ENCODE measurements around the gene CXCL13. TPM values are rescaled to one million over a fixed set of nuclear protein-coding genes. Genes with fewer than 3 reads are reported as not detected.
"Not testable (repeated sequence)": the region's sequence is repeated elsewhere in the genome, so short reads cannot be mapped to it uniquely, and the experiment has no call there.

The CXCL13 gene
- total RNA-seq, 1 donor from 2014 or later: not detected

GRCh38 chr4:77635876-77636275 is 30.3 kb downstream of the CXCL13 start:
- H3K27me3 Mint-ChIP-seq (ENCODE audit: insufficient read depth, low read depth): peaks cover 4% of the 10 kb centered on the region

GRCh38 chr4:77636902-77637301 is 31.3 kb downstream of the CXCL13 start:
- Mint-ChIP-seq H3K4me1 (no peaks in the 10 kb centered on the region), H3K27ac (no peak overlapping the region), H3K36me3 (peaks cover 2% of the 10 kb centered on the region), H3K9me3 (peaks cover 8% of the 10 kb centered on the region), H3K4me3 (no peak overlapping the region), H3K27me3 (ENCODE audit: insufficient read depth, low read depth) (peaks cover 4% of the 10 kb centered on the region)
- H3K9me3 ChIP-seq (ENCODE audit: low read depth): no peaks in the 10 kb centered on the region
- no peaks in the 10 kb centered on the region for H3K79me2 ChIP-seq (ENCODE audit: low read depth)
- H3K4me3 ChIP-seq: no peak overlapping the region
- H3K27me3 ChIP-seq: no peaks in the 10 kb centered on the region
- no peak overlapping the region for H3K9ac ChIP-seq
- no peak overlapping the region for H3K27ac ChIP-seq
- no peaks in the 10 kb centered on the region for H3K36me3 ChIP-seq
- H2AFZ ChIP-seq (replicated peaks): no peak overlapping the region
- TF ChIP-seq EZH2phosphoT487 (IDR thresholded peaks at IDR 0.05): no peak
- TF ChIP-seq CTCF (IDR thresholded peaks at IDR 0.05): no peak
- TF ChIP-seq EZH2 (IDR thresholded peaks at IDR 0.05): no peak
- H4K20me1 ChIP-seq (ENCODE audit: low read depth): no peaks in the 10 kb centered on the region
- DNase-seq (ENCODE audit: low spot score): no peak
- H3K4me2 ChIP-seq: no peak overlapping the region
- H3F3A ChIP-seq (ENCODE audit: low read depth): no peaks in the 10 kb centered on the region
- no peaks in the 10 kb centered on the region for H3K4me1 ChIP-seq

More at GRCh38 chr4:77635876-77636275, 30.3 kb downstream of the CXCL13 start:
- Mint-ChIP-seq H3K9me3 (peaks cover 8% of the 10 kb centered on the region), H3K4me3 (no peak overlapping the region), H3K27ac (no peak overlapping the region), H3K4me1 (no peaks in the 10 kb centered on the region), H3K36me3 (peaks cover 2% of the 10 kb centered on the region)
- H3K9me3 ChIP-seq (ENCODE audit: low read depth): no peaks in the 10 kb centered on the region
- no peak overlapping the region for H3K4me3 ChIP-seq
- H3K36me3 ChIP-seq: no peaks in the 10 kb centered on the region
- no peak overlapping the region for H3K9ac ChIP-seq
- no peaks in the 10 kb centered on the region for H4K20me1 ChIP-seq (ENCODE audit: low read depth)
- no peaks in the 10 kb centered on the region for H3K27me3 ChIP-seq
- H3F3A ChIP-seq (ENCODE audit: low read depth): no peaks in the 10 kb centered on the region
- no peaks in the 10 kb centered on the region for H3K79me2 ChIP-seq (ENCODE audit: low read depth)
- H2AFZ ChIP-seq (replicated peaks): no peak overlapping the region
- no peak for TF ChIP-seq CTCF (IDR thresholded peaks at IDR 0.05)
- H3K27ac ChIP-seq: no peak overlapping the region
- no peaks in the 10 kb centered on the region for H3K4me1 ChIP-seq
- no peak overlapping the region for H3K4me2 ChIP-seq
- DNase-seq (ENCODE audit: low spot score): no peak

- not testable (repeated sequence) for H3K27me3 Mint-ChIP-seq (ENCODE audit: insufficient read depth, low read depth); H3K36me3 Mint-ChIP-seq; H3K4me2 ChIP-seq; H3K4me1 Mint-ChIP-seq; H3K27ac ChIP-seq; H2AFZ ChIP-seq (replicated peaks); H3K27ac Mint-ChIP-seq; H3K9ac ChIP-seq; DNase-seq (ENCODE audit: low spot score); H3K9me3 ChIP-seq (ENCODE audit: low read depth); H3K4me1 ChIP-seq; H3F3A ChIP-seq (ENCODE audit: low read depth); H3K27me3 ChIP-seq; H4K20me1 ChIP-seq (ENCODE audit: low read depth); H3K4me3 ChIP-seq; H3K4me3 Mint-ChIP-seq; H3K36me3 ChIP-seq; H3K79me2 ChIP-seq (ENCODE audit: low read depth)
- peaks cover 18% of the 10 kb centered on the region for H3K9me3 Mint-ChIP-seq
Measured at GRCh38 chr4:77644069-77644468, 38.4 kb downstream of the CXCL13 start.

GRCh38 chr4:77650787-77651186 is 45.2 kb downstream of the CXCL13 start:
- Histone ChIP-seq H3K4me2 (no peak overlapping the region), H2AFZ (replicated peaks) (no peak overlapping the region), H3K9me3 (ENCODE audit: low read depth) (peaks cover 5% of the 10 kb centered on the region), H3F3A (ENCODE audit: low read depth) (no peaks in the 10 kb centered on the region), H3K4me1 (no peaks in the 10 kb centered on the region), H3K79me2 (ENCODE audit: low read depth) (no peaks in the 10 kb centered on the region), H3K27ac (no peak overlapping the region), H3K27me3 (no peaks in the 10 kb centered on the region), H3K36me3 (no peaks in the 10 kb centered on the region), H4K20me1 (ENCODE audit: low read depth) (no peaks in the 10 kb centered on the region), H3K4me3 (no peak overlapping the region), H3K9ac (no peak overlapping the region)
- no peak overlapping the region for H3K27ac Mint-ChIP-seq
- H3K36me3 Mint-ChIP-seq: no peaks in the 10 kb centered on the region
- no peaks in the 10 kb centered on the region for H3K27me3 Mint-ChIP-seq (ENCODE audit: insufficient read depth, low read depth)
- H3K9me3 Mint-ChIP-seq: peaks cover 17% of the 10 kb centered on the region
- no peak overlapping the region for H3K4me3 Mint-ChIP-seq
- no peak for TF ChIP-seq EZH2phosphoT487 (IDR thresholded peaks at IDR 0.05)
- TF ChIP-seq EZH2 (IDR thresholded peaks at IDR 0.05): no peak
- no peak for TF ChIP-seq CTCF (IDR thresholded peaks at IDR 0.05)
- peaks cover 6% of the 10 kb centered on the region for H3K4me1 Mint-ChIP-seq
- DNase-seq (ENCODE audit: low spot score): no peak

Data from neural progenitor cell (in vitro differentiated cells).